Adipocyte (in vitro differentiated cells): ENCODE results near the gene SUPT7L.
"Not testable (repeated sequence)": the region's sequence is repeated elsewhere in the genome, so short reads cannot be mapped to it uniquely, and the experiment has no call there.

Source experiments
- DNase-seq: peaks from one replicate; pipeline ENCODE4 v3.0.0-alpha.2; 2015; ENCODE audit warnings: low read depth
- H3K27me3 ChIP-seq: replicated peaks from 2 replicates; pipeline ENCODE4 v1.7.0; 2013; ENCODE audit warnings: mild to moderate bottlenecking, low read length, moderate library complexity; ENCODE audit not compliant: control insufficient read depth, insufficient read depth
- H3K36me3 ChIP-seq: 2 replicates; pipeline ENCODE4 v1.7.0; 2013; ENCODE audit warnings: low read length, mild to moderate bottlenecking, moderate library complexity; ENCODE audit not compliant: control insufficient read depth, insufficient read depth, severe bottlenecking
- H3K4me1 ChIP-seq: 2 replicates; pipeline ENCODE4 v1.7.0; 2013; ENCODE audit warnings: mild to moderate bottlenecking, low read length, moderate library complexity; ENCODE audit not compliant: control insufficient read depth, insufficient read depth
- H3K4me3 ChIP-seq: 2 replicates; pipeline ENCODE4 v1.7.0; 2013; ENCODE audit warnings: mild to moderate bottlenecking, low read length, moderate library complexity
- H3K9ac ChIP-seq: 2 replicates; pipeline ENCODE4 v1.7.0; 2013; ENCODE audit warnings: mild to moderate bottlenecking, low read length, moderate library complexity
- H3K9me3 ChIP-seq: 2 replicates; pipeline ENCODE4 v1.7.0; 2013; ENCODE audit warnings: mild to moderate bottlenecking, low read length, moderate library complexity; ENCODE audit not compliant: control insufficient read depth

The SUPT7L gene

GRCh38 chr2:27683390-27684071 is 20.1 kb upstream of the SUPT7L start:
- peak; percentile 94 for DNase-seq

DNA sequence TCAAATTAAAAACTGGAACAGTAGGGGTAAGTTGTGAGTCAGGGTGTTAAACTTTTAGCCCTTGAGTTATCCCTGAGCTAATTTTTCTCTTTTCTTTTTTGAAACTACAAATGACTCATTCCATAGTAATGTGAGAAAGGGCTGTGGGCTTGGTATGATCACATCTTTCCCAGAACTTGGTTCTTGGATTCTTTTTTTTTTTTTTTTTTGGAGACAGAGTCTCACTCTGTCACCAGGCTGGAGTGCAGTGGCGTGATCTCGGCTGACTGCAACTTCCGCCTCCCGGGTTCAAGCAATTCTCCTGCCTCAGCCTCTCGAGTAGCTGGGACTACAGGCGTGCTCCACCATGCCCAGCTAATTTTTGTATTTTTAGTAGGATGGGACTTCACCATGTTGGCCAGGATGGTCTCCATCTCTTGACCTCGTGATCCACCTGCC is 18.9 kb upstream of the SUPT7L start:
- not testable (repeated sequence) for H3K27me3 ChIP-seq, H3K9me3 ChIP-seq
- H3K4me1 ChIP-seq: peaks cover 30% of the 10 kb centered on the region
- DNase-seq: peak; percentile 88
- peaks cover 55% of the 10 kb centered on the region for H3K36me3 ChIP-seq
- peak overlapping the region; percentile 77 for H3K9ac ChIP-seq
- H3K4me3 ChIP-seq: peak overlapping the region; percentile 56

More at GRCh38 chr2:27683390-27684071, 20.1 kb upstream of the SUPT7L start:
- H3K27me3 ChIP-seq: no peaks in the 10 kb centered on the region
- peak overlapping the region; percentile 45 for H3K9ac ChIP-seq
- H3K36me3 ChIP-seq: peaks cover 53% of the 10 kb centered on the region
- H3K4me1 ChIP-seq: peaks cover 30% of the 10 kb centered on the region
- H3K4me3 ChIP-seq: no peak overlapping the region
- no peaks in the 10 kb centered on the region for H3K9me3 ChIP-seq

- Histone ChIP-seq H3K4me1 (peaks cover 30% of the 10 kb centered on the region), H3K4me3 (peak overlapping the region; percentile 56), H3K9me3 (no peaks in the 10 kb centered on the region), H3K9ac (peak overlapping the region; percentile 77), H3K27me3 (no peaks in the 10 kb centered on the region), H3K36me3 (peaks cover 59% of the 10 kb centered on the region)
- peak; percentile 39 for DNase-seq
These were observed 18.4 kb upstream of the SUPT7L start for GRCh38 chr2:27681841-27682240.

DNA sequence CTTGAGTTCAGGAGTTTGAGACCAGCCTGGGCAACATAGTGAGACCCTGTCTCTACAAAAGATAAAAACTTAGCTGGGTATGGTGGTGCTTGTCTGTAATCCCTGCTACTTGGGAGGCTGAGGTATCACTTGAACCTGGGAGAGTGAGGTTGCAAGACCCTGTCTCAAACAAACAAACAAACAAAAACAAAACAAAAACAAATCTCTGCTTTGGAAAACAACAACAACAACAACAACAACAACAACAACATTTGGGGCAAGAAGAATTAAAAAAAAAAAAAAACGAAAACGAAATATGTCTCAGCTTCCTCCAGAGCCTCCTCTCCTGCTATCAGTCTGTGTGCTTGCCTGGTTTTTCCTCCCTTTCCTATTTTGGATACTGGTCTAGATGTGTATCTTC is 17.2 kb upstream of the SUPT7L start:
- Histone ChIP-seq H3K9ac (no peak overlapping the region), H3K9me3 (no peaks in the 10 kb centered on the region), H3K36me3 (peaks cover 57% of the 10 kb centered on the region), H3K4me1 (peaks cover 30% of the 10 kb centered on the region), H3K27me3 (no peaks in the 10 kb centered on the region), H3K4me3 (no peak overlapping the region)
- DNase-seq: no peak

DNA sequence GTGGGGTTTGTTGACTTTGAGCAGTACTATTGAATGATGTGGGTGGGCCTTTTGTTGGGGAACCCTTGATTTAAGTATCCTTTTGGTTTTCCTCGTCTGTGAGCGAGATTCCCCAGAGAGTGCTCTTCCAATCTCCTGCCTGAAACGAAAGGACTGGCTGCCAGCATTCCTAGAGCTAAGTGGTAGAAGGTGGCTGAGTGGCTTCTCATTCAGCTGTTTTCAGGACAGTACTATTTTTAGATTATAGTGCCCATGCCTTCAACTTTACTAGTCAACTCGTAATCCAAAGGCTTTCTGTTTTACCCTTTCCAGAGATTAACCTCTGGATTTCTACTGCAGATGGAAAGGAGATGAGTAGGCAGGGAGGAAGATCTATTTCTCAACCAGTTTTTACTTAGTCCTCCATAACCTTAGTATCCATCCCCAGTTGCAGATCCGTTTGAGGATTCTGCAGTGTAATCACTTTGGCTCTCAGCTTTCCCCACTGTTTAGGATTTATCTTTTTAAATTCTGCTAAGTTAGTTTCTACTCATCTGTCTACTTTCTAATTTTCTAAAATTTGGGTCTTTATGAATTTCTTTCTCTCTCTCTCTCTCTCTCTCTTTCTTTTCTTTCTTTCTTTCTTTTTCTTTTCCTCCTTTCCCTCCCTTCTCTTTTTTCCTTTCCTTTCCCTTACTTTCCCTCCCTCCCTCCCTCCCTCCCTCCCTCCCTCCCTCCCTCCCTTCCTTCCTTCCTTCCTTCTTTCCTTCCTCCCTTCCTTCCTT is 9.5 kb upstream of the SUPT7L start:
- Histone ChIP-seq H3K9me3 (no peaks in the 10 kb centered on the region), H3K36me3 (peaks cover 73% of the 10 kb centered on the region), H3K9ac (no peak overlapping the region), H3K4me1 (no peaks in the 10 kb centered on the region), H3K27me3 (no peaks in the 10 kb centered on the region), H3K4me3 (no peak overlapping the region)
- DNase-seq: no peak

- Histone ChIP-seq H3K9me3 (no peaks in the 10 kb centered on the region), H3K4me1 (no peaks in the 10 kb centered on the region), H3K9ac (no peak overlapping the region), H3K4me3 (no peak overlapping the region), H3K27me3 (no peaks in the 10 kb centered on the region), H3K36me3 (peaks cover 67% of the 10 kb centered on the region)
- no peak for DNase-seq
These were observed 7.8 kb upstream of the SUPT7L start for GRCh38 chr2:27671235-27671634.

DNA sequence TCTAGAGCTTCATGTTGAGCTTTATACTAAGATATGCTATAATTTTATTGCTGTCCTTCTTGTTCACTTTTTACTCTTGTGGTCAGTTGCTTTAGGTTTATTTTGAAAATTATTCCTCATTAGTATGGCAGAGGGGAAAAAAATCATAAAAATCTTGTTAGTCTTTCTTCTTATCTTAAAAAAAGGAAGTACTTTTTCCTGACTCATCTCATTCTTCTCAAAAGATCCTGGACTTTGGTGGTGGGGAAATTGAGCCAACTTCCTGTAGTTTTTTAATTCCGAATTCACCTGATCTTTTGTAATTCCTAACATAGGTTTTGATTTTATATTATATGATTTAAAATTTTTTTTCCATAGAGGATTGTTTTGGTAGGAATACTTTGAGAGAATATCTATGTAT is 4.0 kb upstream of the SUPT7L start:
- Histone ChIP-seq H3K27me3 (no peaks in the 10 kb centered on the region), H3K9ac (no peak overlapping the region), H3K4me1 (peaks cover 19% of the 10 kb centered on the region), H3K4me3 (no peak overlapping the region), H3K36me3 (peaks cover 42% of the 10 kb centered on the region), H3K9me3 (no peaks in the 10 kb centered on the region)
- no peak for DNase-seq

DNA sequence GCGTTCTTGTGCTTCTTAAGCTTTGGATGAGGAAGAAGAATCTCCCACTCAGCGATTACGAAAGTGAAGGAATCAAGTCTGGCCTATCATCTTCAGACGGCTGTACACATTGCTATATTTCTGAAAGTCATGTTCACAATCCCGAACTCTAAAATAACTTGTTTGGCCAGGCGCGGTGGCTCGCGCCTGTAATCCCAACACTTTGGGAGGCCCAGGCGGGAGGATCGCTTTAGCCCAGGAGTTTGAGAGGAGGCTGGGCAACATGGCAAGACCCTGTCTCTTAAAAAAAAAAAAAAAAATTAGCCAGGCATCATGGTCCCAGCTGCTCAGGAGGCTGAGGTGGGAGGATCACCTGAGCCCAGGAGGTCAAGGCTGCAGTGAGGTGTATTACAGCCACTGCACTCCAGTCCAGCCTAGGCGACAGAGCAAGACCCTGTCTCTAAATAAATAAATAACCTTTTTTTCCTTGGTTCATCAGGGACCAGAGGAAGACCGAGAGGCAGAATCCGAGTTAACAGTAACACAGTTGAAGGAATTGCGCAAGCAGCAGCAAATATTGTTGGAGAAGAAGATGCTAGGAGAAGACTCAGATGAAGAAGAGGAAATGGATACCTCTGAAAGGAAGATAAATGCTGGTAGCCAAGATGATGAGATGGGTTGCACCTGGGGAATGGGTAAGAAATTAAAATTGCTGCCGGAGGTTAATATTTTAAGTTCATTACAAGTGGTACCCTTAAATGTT is 1.4 kb upstream of the SUPT7L start:
- Histone ChIP-seq H3K4me1 (peaks cover 28% of the 10 kb centered on the region), H3K9me3 (no peaks in the 10 kb centered on the region), H3K36me3 (peaks cover 50% of the 10 kb centered on the region), H3K4me3 (peak overlapping the region; percentile 91), H3K27me3 (no peaks in the 10 kb centered on the region), H3K9ac (peak overlapping the region; percentile 92)
- DNase-seq: peak; percentile 12

- peaks cover 29% of the 10 kb centered on the region for H3K4me1 ChIP-seq
- peak overlapping the region; percentile 91 for H3K4me3 ChIP-seq
- H3K36me3 ChIP-seq: peaks cover 50% of the 10 kb centered on the region
- no peaks in the 10 kb centered on the region for H3K9me3 ChIP-seq
- no peaks in the 10 kb centered on the region for H3K27me3 ChIP-seq
- DNase-seq: no peak
- peak overlapping the region; percentile 92 for H3K9ac ChIP-seq
These were observed 750 bp upstream of the SUPT7L start for GRCh38 chr2:27664154-27664574.

- Histone ChIP-seq H3K9ac (no peak overlapping the region), H3K4me1 (peaks cover 32% of the 10 kb centered on the region), H3K27me3 (no peaks in the 10 kb centered on the region), H3K36me3 (peaks cover 56% of the 10 kb centered on the region), H3K9me3 (no peaks in the 10 kb centered on the region), H3K4me3 (no peak overlapping the region)
- no peak for DNase-seq
These were observed 2.0 kb downstream of the SUPT7L start for GRCh38 chr2:27661371-27661770.
